ENCODE measurements around the gene MAU2.
A peak's percentile ranks its signal among the peaks of the same experiment; 100 is the strongest.

The MAU2 gene

DNA sequence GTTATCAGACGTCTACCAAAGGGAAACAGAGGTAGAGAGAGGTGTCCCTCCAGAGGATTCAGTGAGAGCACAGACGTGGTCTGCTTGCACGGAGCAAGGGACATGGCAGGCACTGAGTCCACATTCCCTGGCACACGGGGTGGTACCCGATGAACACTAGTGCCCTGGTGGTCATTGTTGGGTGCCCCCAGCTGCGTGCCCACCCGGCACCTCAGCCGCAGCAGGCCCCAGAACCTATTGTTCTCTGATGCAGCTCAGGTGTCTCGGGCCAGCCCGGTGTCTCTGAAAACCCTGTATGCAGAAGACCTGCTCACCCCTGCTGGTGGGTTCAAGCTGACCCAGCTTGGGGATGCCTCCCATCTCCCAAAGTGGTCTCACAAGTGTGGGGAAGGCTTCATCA is 12.3 kb upstream of the MAU2 start:
- no peak for DNase-seq

DNA sequence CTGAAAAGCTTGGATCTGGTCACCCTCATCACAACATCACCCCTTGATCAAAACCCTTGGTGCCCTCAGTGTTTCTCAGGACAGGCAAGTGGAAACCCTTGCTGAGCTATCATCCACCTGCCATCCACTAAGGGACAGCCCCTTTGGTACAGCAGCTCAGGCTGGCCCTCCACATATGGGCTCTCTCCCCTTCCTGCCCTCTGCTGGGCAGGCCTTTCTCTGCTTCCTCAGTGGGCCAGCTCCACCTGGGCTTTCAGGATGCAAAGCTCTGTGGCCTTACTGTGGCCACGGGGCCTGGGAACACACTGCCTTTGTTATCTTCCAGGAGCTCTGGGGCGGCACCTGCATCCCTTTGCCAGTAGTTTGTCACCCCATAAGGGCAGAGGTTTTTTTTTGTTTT is 5.2 kb upstream of the MAU2 start:
- DNase-seq, result no peak

DNA sequence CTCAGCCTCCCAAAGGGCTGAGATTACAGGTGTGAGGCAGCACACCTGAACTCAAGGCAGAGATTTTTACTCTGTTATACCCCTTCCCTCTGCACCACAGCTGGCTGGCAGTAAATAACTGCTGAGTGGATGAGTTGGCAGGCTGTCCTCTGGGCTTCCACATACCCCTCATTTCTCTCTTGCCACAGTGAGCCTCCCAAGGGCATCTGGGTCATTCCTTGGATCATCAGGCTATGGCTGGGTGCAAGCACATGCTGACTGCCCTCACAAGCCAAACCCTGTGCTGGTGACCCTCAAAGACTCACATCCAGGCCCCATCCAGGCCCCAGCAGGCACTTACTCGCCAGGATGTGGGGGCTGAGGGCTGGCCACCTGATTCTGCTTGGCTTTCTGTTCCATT is 4.5 kb upstream of the MAU2 start:
- no peak for DNase-seq

- peak in 1 of 5 experiments; percentile 41 for DNase-seq
Observed at GRCh38 chr19:19319732-19320360, 783 bp upstream of the MAU2 start.

DNA sequence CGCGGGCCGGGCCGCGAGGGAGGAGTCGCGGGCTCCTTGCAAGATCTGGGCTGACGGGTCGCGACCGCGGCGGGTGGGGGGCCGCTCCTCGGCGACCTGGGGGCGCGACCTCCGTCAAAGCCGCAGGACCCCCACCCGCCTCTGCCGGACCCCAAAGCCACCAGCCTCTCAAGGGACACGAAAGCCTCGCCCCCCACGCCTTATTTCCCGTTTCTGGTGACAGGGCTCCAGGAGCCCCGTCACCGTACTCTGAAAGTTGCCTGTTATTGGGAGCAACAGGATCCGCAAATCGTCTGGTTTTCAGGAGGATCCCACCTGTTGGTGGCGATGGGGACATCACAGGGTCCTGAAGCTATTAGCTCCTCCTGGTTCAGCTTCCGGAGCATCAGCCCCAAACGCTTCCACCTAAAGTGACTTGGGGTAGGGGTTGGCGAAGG is 530 bp downstream of the MAU2 start:
- peak in 1 of 5 experiments; percentile 23 for DNase-seq

GRCh38 chr19:19324059-19324770 is 3.6 kb downstream of the MAU2 start:
- no peak for DNase-seq

DNA sequence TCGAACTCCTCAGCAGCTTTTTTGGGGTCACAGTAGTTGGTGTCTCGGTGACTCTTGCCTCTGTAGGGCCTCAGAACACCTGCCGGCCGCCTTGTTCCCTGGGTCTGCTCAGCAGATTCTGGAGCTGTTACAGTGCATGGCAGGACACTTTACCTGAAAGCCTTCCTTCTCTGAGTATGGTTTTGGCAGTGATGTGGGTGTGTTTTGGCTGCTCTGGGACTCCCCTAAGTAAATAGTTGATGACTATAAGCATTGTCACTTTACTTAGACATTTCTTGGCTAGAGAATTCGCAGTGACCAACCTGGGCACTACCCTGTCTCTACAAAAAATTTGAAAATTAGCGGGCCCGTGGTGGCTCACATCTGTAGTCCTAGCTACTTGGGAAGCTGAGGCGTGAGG is 7.0 kb downstream of the MAU2 start:
- DNase-seq, result no peak

DNA sequence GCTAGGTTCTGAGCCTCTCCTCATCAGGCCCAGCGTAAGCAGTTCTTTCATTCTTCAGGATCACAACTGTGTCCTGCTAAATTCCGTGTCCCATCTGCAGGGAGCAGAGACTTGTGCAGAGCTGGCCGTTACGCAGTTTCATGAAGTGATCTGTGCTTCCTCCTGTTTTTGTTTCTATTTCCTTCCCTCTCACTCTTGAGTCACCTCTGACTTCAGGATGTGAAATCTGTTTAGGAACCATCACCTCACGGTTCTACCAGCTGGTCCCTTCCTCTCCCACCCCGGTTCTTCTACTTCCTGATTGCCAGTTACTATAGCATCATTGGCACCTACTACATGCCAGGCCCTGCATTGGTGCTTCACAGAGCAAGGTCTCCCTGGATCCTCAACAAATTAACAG is 8.5 kb downstream of the MAU2 start:
- DNase-seq, result peak in 1 of 5 experiments; percentile 36

DNA sequence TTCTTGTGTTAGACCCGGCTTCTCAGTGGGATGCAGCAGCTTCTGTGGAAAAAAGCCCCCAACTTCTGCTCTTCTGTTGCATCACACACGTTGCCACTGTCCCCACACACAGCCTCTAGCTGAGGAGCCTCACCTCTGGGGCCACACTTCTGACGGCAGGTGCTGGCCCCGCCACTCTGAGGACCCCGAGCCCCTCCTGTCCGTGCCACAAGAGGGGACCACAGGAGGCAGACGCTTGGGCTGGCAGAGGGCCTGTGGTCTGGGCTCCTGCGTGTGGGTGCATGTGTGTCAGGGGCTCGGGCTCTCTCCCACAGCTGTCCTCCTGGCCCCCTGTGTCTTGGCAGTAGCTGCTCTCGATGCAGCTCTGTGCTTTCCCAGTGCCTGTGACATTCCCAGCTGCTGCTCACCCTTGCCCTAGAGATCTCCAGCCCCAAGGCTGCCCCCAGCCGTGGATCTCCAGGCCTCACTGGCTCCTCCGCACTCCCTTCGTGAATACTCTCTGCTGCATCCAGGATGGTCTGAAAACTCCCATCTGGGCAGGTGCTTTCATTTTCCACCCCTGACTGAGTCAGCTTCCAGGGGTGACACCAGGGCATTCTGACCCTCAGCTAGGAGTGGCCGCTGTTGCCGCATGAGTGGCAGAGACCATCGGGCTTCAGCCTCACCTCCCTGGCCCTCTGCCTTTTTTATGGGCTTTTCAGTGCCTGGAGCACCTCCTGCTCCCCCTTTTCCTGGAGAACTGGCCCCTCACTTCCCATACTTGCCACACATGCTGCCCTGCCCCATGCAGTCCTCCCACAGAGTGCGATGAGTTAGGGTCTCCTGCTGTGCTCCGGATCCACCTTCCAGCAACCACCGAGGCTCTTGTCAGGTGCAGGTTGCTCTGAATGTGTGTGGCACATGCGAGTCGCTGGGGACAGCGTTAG is 13.7 kb downstream of the MAU2 start:
- no peak for DNase-seq

- no peak for DNase-seq
Observed at GRCh38 chr19:19334989-19335344, 14.3 kb downstream of the MAU2 start.

- no peak for DNase-seq
Observed at GRCh38 chr19:19335408-19336158, 15.0 kb downstream of the MAU2 start.

- DNase-seq, result no peak
Observed at GRCh38 chr19:19336597-19336996, 16.0 kb downstream of the MAU2 start.

GRCh38 chr19:19337120-19337519 is 16.5 kb downstream of the MAU2 start:
- no peak for DNase-seq

- no peak for DNase-seq
Observed at GRCh38 chr19:19338082-19338481, 17.5 kb downstream of the MAU2 start.

- DNase-seq, result no peak
Observed at GRCh38 chr19:19341026-19341425, 20.4 kb downstream of the MAU2 start.

GRCh38 chr19:19342086-19343015 is 21.7 kb downstream of the MAU2 start:
- DNase-seq, result no peak

GRCh38 chr19:19343016-19343362 is 22.4 kb downstream of the MAU2 start:
- no peak for DNase-seq

- no peak for DNase-seq
Observed at GRCh38 chr19:19343762-19344161, 23.1 kb downstream of the MAU2 start.

DNA sequence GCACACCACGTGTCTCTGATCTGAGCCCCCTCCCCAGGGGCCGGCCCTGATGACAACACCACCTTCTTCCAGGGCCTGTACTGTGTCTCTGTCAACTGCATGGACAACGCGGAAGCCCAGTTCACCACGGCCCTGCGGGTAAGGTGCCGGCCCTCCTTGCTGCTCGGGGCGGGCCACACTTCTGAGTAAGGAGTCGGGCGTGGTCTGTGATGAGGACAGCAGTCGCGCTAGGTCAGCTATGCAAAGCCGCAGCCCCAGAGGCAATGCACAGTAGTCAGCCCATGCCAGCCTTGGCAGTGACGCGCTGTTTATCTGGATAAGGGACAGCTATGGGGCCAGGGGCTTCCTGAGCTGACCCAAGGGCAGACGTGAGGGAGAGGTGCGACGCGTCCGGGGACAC is 24.6 kb downstream of the MAU2 start:
- no peak for DNase-seq

DNA sequence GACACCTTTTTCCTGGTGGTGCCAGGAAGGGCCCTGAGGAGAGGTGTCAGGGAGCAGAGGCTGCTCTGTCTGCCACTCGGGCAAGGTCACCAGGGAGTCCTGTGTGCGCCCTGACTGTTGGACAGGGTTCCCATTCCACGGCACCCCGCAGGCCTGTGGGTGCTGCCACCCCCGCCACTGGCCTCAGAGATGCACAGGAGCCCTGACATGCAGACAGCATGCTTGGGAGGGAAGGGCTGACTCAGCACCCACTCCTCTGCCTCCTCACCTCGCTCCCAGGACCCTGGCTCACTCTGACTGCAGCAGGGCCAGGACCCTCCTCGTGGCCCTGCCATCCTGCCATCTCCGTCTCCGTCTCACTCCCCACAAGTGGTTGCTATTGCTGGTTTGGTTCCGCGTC is 25.3 kb downstream of the MAU2 start:
- DNase-seq, result no peak

- DNase-seq, result no peak
Observed at GRCh38 chr19:19347401-19348110, 26.9 kb downstream of the MAU2 start.
